ENCODE data around the gene SH3TC1. TPM values are rescaled to one million over a fixed set of nuclear protein-coding genes. Genes with fewer than 3 reads are reported as not detected.

SH3TC1 gene
- polyA plus RNA-seq, 4 donors, result 0.45 to 25.3 (median 6.3) TPM

GRCh38 chr4:8167291-8167690 lies 31.8 kb upstream of the SH3TC1 start:
- no peaks in the 10 kb centered on the region for H3K4me1 ChIP-seq (ENCODE audit: control insufficient read depth in 3 of 3, insufficient read depth in 2 of 3, low read depth in 1 of 3, low read length in 2 of 3)
- peaks cover 0 to 8% of the 10 kb centered on the region in 2 donors for H3K9me3 ChIP-seq (ENCODE audit: control insufficient read depth in 2 of 2, insufficient read depth in 1 of 2, low read depth in 1 of 2, low read length in 1 of 2)
- no peak overlapping the region for H3K27ac ChIP-seq (ENCODE audit: low read depth in 1 of 3, low read length in 2 of 3)
- DNase-seq (no peak), FAIRE-seq (no peak)
- no peak overlapping the region for H3K4me3 ChIP-seq (ENCODE audit: low read depth in 1 of 3, low read length in 3 of 3)
- 48 to 68% (median 61%) methylated on average over 2 of the region's 2 CpGs for WGBS, 3 donors
- H3K36me3 ChIP-seq (ENCODE audit: control insufficient read depth in 3 of 3, insufficient read depth in 2 of 3, low read depth in 1 of 3, low read length in 3 of 3), result no peaks in the 10 kb centered on the region
- H3K27me3 ChIP-seq (ENCODE audit: control insufficient read depth in 3 of 3, insufficient read depth in 3 of 3, low read length in 3 of 3), result peaks cover 0 to 2% (median 0%) of the 10 kb centered on the region in 3 donors

- DNase-seq (no peak), FAIRE-seq (no peak)
- Histone ChIP-seq H3K27ac (ENCODE audit: low read depth in 1 of 3, low read length in 2 of 3) (no peak overlapping the region), H3K9me3 (ENCODE audit: control insufficient read depth in 2 of 2, insufficient read depth in 1 of 2, low read depth in 1 of 2, low read length in 1 of 2) (peaks cover 0 to 8% of the 10 kb centered on the region in 2 donors), H3K27me3 (ENCODE audit: control insufficient read depth in 3 of 3, insufficient read depth in 3 of 3, low read length in 3 of 3) (peaks cover 0 to 2% (median 0%) of the 10 kb centered on the region in 3 donors), H3K4me1 (ENCODE audit: control insufficient read depth in 3 of 3, insufficient read depth in 2 of 3, low read depth in 1 of 3, low read length in 2 of 3) (no peaks in the 10 kb centered on the region), H3K4me3 (ENCODE audit: low read depth in 1 of 3, low read length in 3 of 3) (no peak overlapping the region), H3K36me3 (ENCODE audit: control insufficient read depth in 3 of 3, insufficient read depth in 2 of 3, low read depth in 1 of 3, low read length in 3 of 3) (no peaks in the 10 kb centered on the region)
- WGBS, 3 donors, result 31 to 50% (median 43%) methylated on average over 2 of the region's 2 CpGs
Observed at GRCh38 chr4:8167815-8168214, 31.3 kb upstream of the SH3TC1 start.

- Histone ChIP-seq H3K9me3 (ENCODE audit: control insufficient read depth in 2 of 2, insufficient read depth in 1 of 2, low read depth in 1 of 2, low read length in 1 of 2) (peaks cover 0 to 8% of the 10 kb centered on the region in 2 donors), H3K4me3 (ENCODE audit: low read depth in 1 of 3, low read length in 3 of 3) (no peak overlapping the region), H3K36me3 (ENCODE audit: control insufficient read depth in 3 of 3, insufficient read depth in 2 of 3, low read depth in 1 of 3, low read length in 3 of 3) (no peaks in the 10 kb centered on the region), H3K27ac (ENCODE audit: low read depth in 1 of 3, low read length in 2 of 3) (no peak overlapping the region), H3K4me1 (ENCODE audit: control insufficient read depth in 3 of 3, insufficient read depth in 2 of 3, low read depth in 1 of 3, low read length in 2 of 3) (no peaks in the 10 kb centered on the region), H3K27me3 (ENCODE audit: control insufficient read depth in 3 of 3, insufficient read depth in 3 of 3, low read length in 3 of 3) (peaks cover 0 to 2% (median 0%) of the 10 kb centered on the region in 3 donors)
- no peak for DNase-seq
- no peak for FAIRE-seq
- 95 to 100% (median 96%) methylated on average over 1 of the region's 1 CpG for WGBS, 3 donors
Observed at GRCh38 chr4:8168232-8168631, 30.9 kb upstream of the SH3TC1 start.

GRCh38 chr4:8168832-8169598 lies 30.1 kb upstream of the SH3TC1 start:
- no peak for DNase-seq
- Histone ChIP-seq H3K36me3 (ENCODE audit: control insufficient read depth in 3 of 3, insufficient read depth in 2 of 3, low read depth in 1 of 3, low read length in 3 of 3) (no peaks in the 10 kb centered on the region), H3K4me1 (ENCODE audit: control insufficient read depth in 3 of 3, insufficient read depth in 2 of 3, low read depth in 1 of 3, low read length in 2 of 3) (no peaks in the 10 kb centered on the region), H3K4me3 (ENCODE audit: low read depth in 1 of 3, low read length in 3 of 3) (no peak overlapping the region), H3K27me3 (ENCODE audit: control insufficient read depth in 3 of 3, insufficient read depth in 3 of 3, low read length in 3 of 3) (peaks cover 0 to 2% (median 0%) of the 10 kb centered on the region in 3 donors), H3K9me3 (ENCODE audit: control insufficient read depth in 2 of 2, insufficient read depth in 1 of 2, low read depth in 1 of 2, low read length in 1 of 2) (peaks cover 0 to 8% of the 10 kb centered on the region in 2 donors), H3K27ac (ENCODE audit: low read depth in 1 of 3, low read length in 2 of 3) (no peak overlapping the region)
- FAIRE-seq, result no peak
- WGBS, 3 donors, result 64 to 79% (median 79%) methylated on average over 5 of the region's 5 CpGs

GRCh38 chr4:8169763-8170162 lies 29.3 kb upstream of the SH3TC1 start:
- no peaks in the 10 kb centered on the region for H3K36me3 ChIP-seq (ENCODE audit: control insufficient read depth in 3 of 3, insufficient read depth in 2 of 3, low read depth in 1 of 3, low read length in 3 of 3)
- H3K27ac ChIP-seq (ENCODE audit: low read depth in 1 of 3, low read length in 2 of 3), result no peak overlapping the region
- peaks cover 0 to 8% of the 10 kb centered on the region in 2 donors for H3K9me3 ChIP-seq (ENCODE audit: control insufficient read depth in 2 of 2, insufficient read depth in 1 of 2, low read depth in 1 of 2, low read length in 1 of 2)
- FAIRE-seq (no peak), DNase-seq (no peak)
- H3K27me3 ChIP-seq (ENCODE audit: control insufficient read depth in 3 of 3, insufficient read depth in 3 of 3, low read length in 3 of 3), result peaks cover 0 to 2% (median 0%) of the 10 kb centered on the region in 3 donors
- WGBS, 3 donors, result 72 to 82% (median 79%) methylated on average over 3 of the region's 3 CpGs
- no peak overlapping the region for H3K4me3 ChIP-seq (ENCODE audit: low read depth in 1 of 3, low read length in 3 of 3)
- no peaks in the 10 kb centered on the region for H3K4me1 ChIP-seq (ENCODE audit: control insufficient read depth in 3 of 3, insufficient read depth in 2 of 3, low read depth in 1 of 3, low read length in 2 of 3)

GRCh38 chr4:8170341-8170740 lies 28.7 kb upstream of the SH3TC1 start:
- H3K4me1 ChIP-seq (ENCODE audit: control insufficient read depth in 3 of 3, insufficient read depth in 2 of 3, low read depth in 1 of 3, low read length in 2 of 3), result no peaks in the 10 kb centered on the region
- H3K4me3 ChIP-seq (ENCODE audit: low read depth in 1 of 3, low read length in 3 of 3), result no peak overlapping the region
- peaks cover 0 to 8% of the 10 kb centered on the region in 2 donors for H3K9me3 ChIP-seq (ENCODE audit: control insufficient read depth in 2 of 2, insufficient read depth in 1 of 2, low read depth in 1 of 2, low read length in 1 of 2)
- H3K27me3 ChIP-seq (ENCODE audit: control insufficient read depth in 3 of 3, insufficient read depth in 3 of 3, low read length in 3 of 3), result peaks cover 0 to 2% (median 0%) of the 10 kb centered on the region in 3 donors
- no peaks in the 10 kb centered on the region for H3K36me3 ChIP-seq (ENCODE audit: control insufficient read depth in 3 of 3, insufficient read depth in 2 of 3, low read depth in 1 of 3, low read length in 3 of 3)
- DNase-seq (no peak), FAIRE-seq (no peak)
- 88 to 93% (median 90%) methylated on average over 11 of the region's 11 CpGs for WGBS, 3 donors
- no peak overlapping the region for H3K27ac ChIP-seq (ENCODE audit: low read depth in 1 of 3, low read length in 2 of 3)

GRCh38 chr4:8171266-8171665 lies 27.8 kb upstream of the SH3TC1 start:
- FAIRE-seq, result no peak
- H3K27ac ChIP-seq (ENCODE audit: low read depth in 1 of 3, low read length in 2 of 3), result no peak overlapping the region
- WGBS, 3 donors, result 58 to 74% (median 68%) methylated on average over 7 of the region's 7 CpGs

GRCh38 chr4:8171984-8172924 lies 26.8 kb upstream of the SH3TC1 start:
- no peak for DNase-seq
- peaks cover 0 to 8% of the 10 kb centered on the region in 2 donors for H3K9me3 ChIP-seq (ENCODE audit: control insufficient read depth in 2 of 2, insufficient read depth in 1 of 2, low read depth in 1 of 2, low read length in 1 of 2)
- peaks cover 0 to 2% (median 0%) of the 10 kb centered on the region in 3 donors for H3K27me3 ChIP-seq (ENCODE audit: control insufficient read depth in 3 of 3, insufficient read depth in 3 of 3, low read length in 3 of 3)
- no peak for FAIRE-seq
- peaks cover 0 to 3% (median 0%) of the 10 kb centered on the region in 3 donors for H3K4me1 ChIP-seq (ENCODE audit: control insufficient read depth in 3 of 3, insufficient read depth in 2 of 3, low read depth in 1 of 3, low read length in 2 of 3)
- WGBS, 3 donors, result 69 to 73% (median 71%) methylated on average over 36 of the region's 36 CpGs
- no peak overlapping the region for H3K4me3 ChIP-seq (ENCODE audit: low read depth in 1 of 3, low read length in 3 of 3)
- no peaks in the 10 kb centered on the region for H3K36me3 ChIP-seq (ENCODE audit: control insufficient read depth in 3 of 3, insufficient read depth in 2 of 3, low read depth in 1 of 3, low read length in 3 of 3)
- H3K27ac ChIP-seq (ENCODE audit: low read depth in 1 of 3, low read length in 2 of 3), result no peak overlapping the region

More at GRCh38 chr4:8171266-8171665, 27.8 kb upstream of the SH3TC1 start:
- Histone ChIP-seq H3K4me1 (ENCODE audit: control insufficient read depth in 3 of 3, insufficient read depth in 2 of 3, low read depth in 1 of 3, low read length in 2 of 3) (no peaks in the 10 kb centered on the region), H3K9me3 (ENCODE audit: control insufficient read depth in 2 of 2, insufficient read depth in 1 of 2, low read depth in 1 of 2, low read length in 1 of 2) (peaks cover 0 to 8% of the 10 kb centered on the region in 2 donors), H3K36me3 (ENCODE audit: control insufficient read depth in 3 of 3, insufficient read depth in 2 of 3, low read depth in 1 of 3, low read length in 3 of 3) (no peaks in the 10 kb centered on the region), H3K4me3 (ENCODE audit: low read depth in 1 of 3, low read length in 3 of 3) (no peak overlapping the region), H3K27me3 (ENCODE audit: control insufficient read depth in 3 of 3, insufficient read depth in 3 of 3, low read length in 3 of 3) (peaks cover 0 to 2% (median 0%) of the 10 kb centered on the region in 3 donors)
- no peak for DNase-seq
